ENCODE measurements around the gene FBXL17. TPM values are rescaled to one million over a fixed set of nuclear protein-coding genes. Genes with fewer than 3 reads are reported as not detected.

The FBXL17 gene
- total RNA-seq, 1 donor from 2014 or later: 14.0 TPM

- intact Hi-C loops (cut with micrococcal nuclease): no loop called here
These were observed 513.1 kb downstream of the FBXL17 start for GRCh38 chr5:107868650-107869409.

GRCh38 chr5:107867266-107867665 is 514.6 kb downstream of the FBXL17 start:
- intact Hi-C loops (cut with micrococcal nuclease): no loop called here

GRCh38 chr5:107864793-107865192 is 517.1 kb downstream of the FBXL17 start:
- intact Hi-C loops (cut with micrococcal nuclease): no loop called here

GRCh38 chr5:107863125-107863524 is 518.8 kb downstream of the FBXL17 start:
- intact Hi-C loops (cut with micrococcal nuclease): no loop called here

- intact Hi-C loops (cut with micrococcal nuclease): no loop called here
These were observed 520.3 kb downstream of the FBXL17 start for GRCh38 chr5:107861565-107861964.

- intact Hi-C loops (cut with micrococcal nuclease): no loop called here
These were observed 521.9 kb downstream of the FBXL17 start for GRCh38 chr5:107860044-107860443.

GRCh38 chr5:107858788-107859187 is 523.1 kb downstream of the FBXL17 start:
- intact Hi-C loops (cut with micrococcal nuclease): no loop called here

GRCh38 chr5:107858324-107858723 is 523.6 kb downstream of the FBXL17 start:
- intact Hi-C loops (cut with micrococcal nuclease): no loop called here

GRCh38 chr5:107857785-107858184 is 524.1 kb downstream of the FBXL17 start:
- intact Hi-C loops (cut with micrococcal nuclease): no loop called here

GRCh38 chr5:107855171-107855570 is 526.7 kb downstream of the FBXL17 start:
- intact Hi-C loops (cut with micrococcal nuclease): no loop called here

- intact Hi-C loops (cut with micrococcal nuclease): no loop called here
These were observed 528.2 kb downstream of the FBXL17 start for GRCh38 chr5:107853696-107854095.

- intact Hi-C loops (cut with micrococcal nuclease): no loop called here
These were observed 528.9 kb downstream of the FBXL17 start for GRCh38 chr5:107853031-107853430.

GRCh38 chr5:107849118-107849517 is 532.8 kb downstream of the FBXL17 start:
- intact Hi-C loops (cut with micrococcal nuclease): no loop called here

- intact Hi-C loops (cut with micrococcal nuclease): no loop called here
These were observed 541.3 kb downstream of the FBXL17 start for GRCh38 chr5:107840592-107840991.

GRCh38 chr5:107840161-107840560 is 541.7 kb downstream of the FBXL17 start:
- intact Hi-C loops (cut with micrococcal nuclease): no loop called here

- intact Hi-C loops (cut with micrococcal nuclease): no loop called here
These were observed 546.8 kb downstream of the FBXL17 start for GRCh38 chr5:107835096-107835495.

- intact Hi-C loops (cut with micrococcal nuclease): no loop called here
These were observed 549.2 kb downstream of the FBXL17 start for GRCh38 chr5:107832746-107833145.

GRCh38 chr5:107831612-107832395 is 550.1 kb downstream of the FBXL17 start:
- intact Hi-C loops (cut with micrococcal nuclease): no loop called here

- intact Hi-C loops (cut with micrococcal nuclease): no loop called here
These were observed 551.1 kb downstream of the FBXL17 start for GRCh38 chr5:107830750-107831149.

- intact Hi-C loops (cut with micrococcal nuclease): no loop called here
These were observed 555.4 kb downstream of the FBXL17 start for GRCh38 chr5:107826311-107827000.

GRCh38 chr5:107824821-107825220 is 557.1 kb downstream of the FBXL17 start:
- intact Hi-C loops (cut with micrococcal nuclease): no loop called here

- intact Hi-C loops (cut with micrococcal nuclease): no loop called here
These were observed 560.6 kb downstream of the FBXL17 start for GRCh38 chr5:107821288-107821687.
